Heart right ventricle (tissue), 16 donors: Measurements from ENCODE around the gene C11orf97. TPM values are rescaled to one million over a fixed set of nuclear protein-coding genes. Genes with fewer than 3 reads are reported as not detected.

ENCODE experiments used
- ATAC-seq, 8 donors: fragments of 200-7000 bp; cut with Tn5 transposase; one replicate each; pipeline ENCODE4 v1.9.1; 2020; ENCODE audit warnings: mild to moderate bottlenecking in 8 of 8, moderate library complexity in 8 of 8, moderate number of reproducible peaks in 1 of 8
- DNase-seq, 2 donors: peaks; one replicate each; pipeline ENCODE4 v3.0.0-alpha.2; 2020
- H3K27ac ChIP-seq, 10 donors: fragments of 200-600 bp; sonication (generic) in 2 of 10; one replicate each; pipeline versions ENCODE4 v1.5.0 to v1.8.0; 2020 to 2022; ENCODE audit warnings: mild to moderate bottlenecking in 3 of 10
- H3K27me3 ChIP-seq, 7 donors: fragments of 200-600 bp; one replicate each; pipeline ENCODE4 v1.8.0; 2021 to 2022; ENCODE audit warnings: mild to moderate bottlenecking in 2 of 7
- H3K36me3 ChIP-seq, 9 donors: fragments of 200-600 bp; sonication (generic) in 1 of 9; one replicate each; pipeline versions ENCODE4 v1.5.0 to v1.8.0; 2020 to 2022; ENCODE audit warnings: mild to moderate bottlenecking in 2 of 9
- H3K4me1 ChIP-seq, 9 donors: fragments of 200-600 bp; sonication (generic) in 1 of 9; one replicate each; pipeline versions ENCODE4 v1.5.0 to v1.8.0; 2020 to 2022; ENCODE audit warnings: mild to moderate bottlenecking in 4 of 9
- H3K4me3 ChIP-seq, 10 donors: fragments of 200-600 bp; sonication (generic) in 2 of 10; one replicate each; pipeline versions ENCODE4 v1.5.0 to v1.8.0; 2020 to 2022; ENCODE audit warnings: mild to moderate bottlenecking in 7 of 10, moderate library complexity in 2 of 10
- H3K9me3 ChIP-seq, 11 donors: fragments of 200-600 bp in 10 of 11; sonication (generic) in 2 of 11; one replicate each; pipeline versions ENCODE4 v1.5.0 to v1.8.0; 2013 to 2022; ENCODE audit warnings: mild to moderate bottlenecking in 2 of 11, control low read depth in 1 of 11, moderate library complexity in 1 of 11
- CTCF ChIP-seq, 9 donors: fragments of 200-600 bp; sonication (generic) in 2 of 9; IDR thresholded peaks; one replicate each; pipeline versions ENCODE4 v1.5.0 to v1.8.0; 2021 to 2022; ENCODE audit warnings: antibody characterized with exemption in 9 of 9, mild to moderate bottlenecking in 5 of 9, moderate library complexity in 1 of 9
- WGBS, 2 donors: extraction: QIAGEN DNeasy Blood & Tissue Kit; methylation state at CpG; one replicate each; pipeline ENCODE4 v1.1.7; 2013; ENCODE audit warnings: inconsistent platforms in 1 of 2; 5-methylcytosine and 5-hydroxymethylcytosine counted together
- intact Hi-C, 10 donors: fragments of 100-400 bp; cut with DNase I; formaldehyde crosslinking; loops; one replicate each; pipeline versions ENCODE4 v1.11.1 to v1.14.2; 2022
- polyA plus RNA-seq, 2 donors: library from polyadenylated mRNA; stranded (reverse); fragments of 200-250 nt; gene quantifications; one replicate each; pipeline ENCODE4 v1.2.3, GENCODE V29; 2013
- total RNA-seq, 10 donors: library from RNA; stranded (reverse); fragmentation: NEBNext Ultra II Directional in 3 of 10; extraction: Animal tissue kit (Norgen Biotek cat#: 25700) in 3 of 10; gene quantifications; one replicate each; pipeline versions ENCODE4 v1.2.1 to v1.2.4, GENCODE V29; 2021 to 2023
- donor health status: Arrhythmogenic right ventricular cardiomyopathy.
- donor health status: ischemic (EF 13 %, LVEDD 7.1; RV severe dilation, severe dysfunction).
- donor health status: healthy with polysubstance abuse.
- donor health status: DM: no; HTN: yes; CAD: no.
- donor health status: DM: no; HTN: no; CAD: no.
- donor health status: ischemic (EF 25% LVEDD 6.9; RV normal size, moderate dysfunction).
- donor health status: ischemic (EF 25% LVEDD 5.7; RV mildly dilated, moderate dysfunction).
- donor health status: healthy.
- donor health status: DM: yes; HTN: yes; CAD: no.
- donor health status: Ischemic cardiomyopathy.
- donor health status: ischemic (EF 35%, LVEDD 5.7; RV mildly dilated, moderate dysfunction).
- donor health status: nonischemic (EF 11% LVEDD 7.7; RV severe dilation, severe dysfunction).
- donor health status: DM: yes; HTN: yes; CAD: no.
- donor health status: PGD.
- donor health status: ischemic (EF 29% LVEDD 5.4; RV normal size, mild dysfunction).
- donor health status: nonischemic (EF 23%, LVEDD 6.1; RV moderate dilation, normal function).

Gene C11orf97
- total and polyA plus RNA-seq, 12 donors: not detected

GRCh38 chr11:94558932-94559331 lies 46.7 kb downstream of the C11orf97 start:
- ATAC-seq: no peak

GRCh38 chr11:94559361-94559760 lies 47.1 kb downstream of the C11orf97 start:
- no peaks in the 10 kb centered on the region for H3K9me3 ChIP-seq
- no peak for TF ChIP-seq CTCF (IDR thresholded peaks at IDR 0.05)
- no peak overlapping the region for H3K4me3 ChIP-seq
- peaks cover 0 to 47% (median 8%) of the 10 kb centered on the region in 9 donors for H3K4me1 ChIP-seq
- H3K27me3 ChIP-seq: no peaks in the 10 kb centered on the region
- DNase-seq (no peak), ATAC-seq (no peak)
- intact Hi-C loops: loop anchor here in 1 of 10 donors (5.0 kb wide), 1 partner anchor 37 kb away; no protein-coding TSS in a partner anchor
- WGBS, 2 donors: 93 to 94% methylated on average over 2 of the region's 2 CpGs
- H3K36me3 ChIP-seq: no peaks in the 10 kb centered on the region
- H3K27ac ChIP-seq: peak overlapping the region in 1 of 10 donors; percentile 13

More at GRCh38 chr11:94558932-94559331, 46.7 kb downstream of the C11orf97 start:
- peak overlapping the region in 1 of 10 donors; percentile 13 for H3K27ac ChIP-seq
- no peaks in the 10 kb centered on the region for H3K27me3 ChIP-seq
- peaks cover 0 to 44% (median 8%) of the 10 kb centered on the region in 9 donors for H3K4me1 ChIP-seq
- H3K36me3 ChIP-seq: no peaks in the 10 kb centered on the region
- WGBS, 2 donors: 95 to 99% methylated on average over 4 of the region's 4 CpGs
- H3K9me3 ChIP-seq: no peaks in the 10 kb centered on the region
- H3K4me3 ChIP-seq: no peak overlapping the region
- DNase-seq: no peak
- intact Hi-C loops: loop anchor here in 1 of 10 donors (5.0 kb wide), 1 partner anchor 37 kb away; no protein-coding TSS in a partner anchor
- TF ChIP-seq CTCF (IDR thresholded peaks at IDR 0.05): no peak

GRCh38 chr11:94560834-94561233 lies 48.6 kb downstream of the C11orf97 start:
- no peak for DNase-seq
- no peak for ATAC-seq
- H3K36me3 ChIP-seq: no peaks in the 10 kb centered on the region
- no peak for TF ChIP-seq CTCF (IDR thresholded peaks at IDR 0.05)
- no peak overlapping the region for H3K27ac ChIP-seq
- WGBS, 2 donors: 84 to 89% methylated on average over 3 of the region's 3 CpGs
- H3K27me3 ChIP-seq: no peaks in the 10 kb centered on the region
- peaks cover 0 to 50% (median 8%) of the 10 kb centered on the region in 9 donors for H3K4me1 ChIP-seq
- intact Hi-C loops: loop anchor here in 5 of 10 donors (5.0 kb wide), 2 partner anchors 39 to 44 kb away; no protein-coding TSS in a partner anchor
- H3K4me3 ChIP-seq: no peak overlapping the region
- no peaks in the 10 kb centered on the region for H3K9me3 ChIP-seq

GRCh38 chr11:94563176-94563847 lies 51.1 kb downstream of the C11orf97 start:
- peaks cover 0 to 36% (median 8%) of the 10 kb centered on the region in 9 donors for H3K4me1 ChIP-seq
- no peaks in the 10 kb centered on the region for H3K36me3 ChIP-seq
- no peaks in the 10 kb centered on the region for H3K27me3 ChIP-seq
- H3K27ac ChIP-seq: no peak overlapping the region
- peak; percentile 88 to 97 (median 94) for ATAC-seq
- no peak overlapping the region for H3K4me3 ChIP-seq
- TF ChIP-seq CTCF (IDR thresholded peaks at IDR 0.05): peak in 7 of 9 donors; percentile 14 to 60 (median 45)
- 46 to 53% methylated on average over 4 of the region's 4 CpGs for WGBS, 2 donors
- H3K9me3 ChIP-seq: no peaks in the 10 kb centered on the region
- intact Hi-C loops: loop anchor here in 8 of 10 donors (2.0 to 5.0 kb wide), 4 partner anchors 41 to 46 kb away; no protein-coding TSS in a partner anchor
- DNase-seq: no peak
